GM12878 (cell line): ENCODE measurements around the gene C6orf120.

Source experiments
- CTCF ChIP-seq, 3 experiments: IDR thresholded peaks in 2 of 3; conservative IDR thresholded peaks in 1 of 3; 2 replicates each; pipeline ENCODE4 v1.5.1; 2011; ENCODE audit warnings: low read depth in 3 of 3, low read length in 3 of 3, mild to moderate bottlenecking in 3 of 3, control low read depth in 2 of 3, moderate library complexity in 2 of 3, inconsistent platforms in 1 of 3, mixed read lengths in 1 of 3; ENCODE audit not compliant: control insufficient read depth in 2 of 3, insufficient read depth in 1 of 3; ENCODE audit errors: extremely low read depth in 1 of 3
- ETV6 ChIP-seq, 2 experiments: fragments of 450-650 bp in 1 of 2; IDR thresholded peaks in 1 of 2; conservative IDR thresholded peaks in 1 of 2; 2 replicates each; pipeline ENCODE4 v1.6.1; 2014; ENCODE audit warnings: antibody characterized with exemption in 1 of 2, borderline replicate concordance in 1 of 2, low read depth in 1 of 2, mild to moderate bottlenecking in 1 of 2, moderate library complexity in 1 of 2
- GATAD2B ChIP-seq: fragments of 450-650 bp; conservative IDR thresholded peaks from 2 replicates; pipeline ENCODE4 v1.6.1; 2017; ENCODE audit warnings: low read depth, mild to moderate bottlenecking, moderate library complexity
- SIN3A ChIP-seq: IDR thresholded peaks from 2 replicates; pipeline ENCODE4 v1.6.1; 2012; ENCODE audit warnings: low read depth, low read length, improper control_type of control experiment
- SUPT20H ChIP-seq: IDR thresholded peaks from 2 replicates; pipeline ENCODE4 v1.6.1; 2011; ENCODE audit warnings: low read depth, mild to moderate bottlenecking, low read length, moderate library complexity, borderline replicate concordance; ENCODE audit not compliant: control insufficient read depth
- TBL1XR1 ChIP-seq: IDR thresholded peaks from 2 replicates; pipeline ENCODE4 v1.6.1; 2012; ENCODE audit warnings: low read depth, low read length, improper control_type of control experiment
- YY1 ChIP-seq: IDR thresholded peaks from 2 replicates; pipeline ENCODE4 v1.6.1; 2011; ENCODE audit warnings: low read depth, mild to moderate bottlenecking, low read length

DNA sequence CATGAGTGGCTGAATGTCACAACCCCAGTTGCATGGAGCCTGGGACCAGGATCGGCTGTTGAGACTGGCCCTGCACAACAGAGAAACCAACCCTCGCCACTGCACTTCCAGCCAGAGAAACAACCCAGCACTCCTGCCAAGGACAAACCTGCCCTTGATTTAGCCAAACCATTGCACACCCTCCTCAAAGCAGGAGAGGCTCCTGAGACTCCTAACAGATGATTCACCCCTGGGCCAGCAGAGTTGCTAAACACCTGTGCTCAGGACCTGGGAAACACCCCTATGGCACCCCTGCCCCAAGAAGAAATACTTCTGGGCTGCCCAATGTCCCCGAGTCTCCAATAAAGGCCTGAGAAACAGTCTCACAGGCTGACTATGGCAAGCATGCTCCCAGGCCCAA is 17.9 kb upstream of the C6orf120 start:
- TF ChIP-seq CTCF (IDR thresholded peaks at IDR 0.05 in 2 of 3, conservative IDR thresholded peaks at IDR 0.05 in 1 of 3; ENCODE audit: control insufficient read depth in 2 of 3, extremely low read depth in 1 of 3, insufficient read depth in 1 of 3, low read depth in 3 of 3, low read length in 3 of 3), result no peak
- no peak for TF ChIP-seq SUPT20H
- no peak for TF ChIP-seq GATAD2B
- TF ChIP-seq ETV6 (conservative IDR thresholded peaks at IDR 0.05 in 1 of 2, IDR thresholded peaks at IDR 0.05 in 1 of 2; ENCODE audit: borderline replicate concordance in 1 of 2, low read depth in 1 of 2), result no peak
- TF ChIP-seq TBL1XR1, result no peak
- TF ChIP-seq SIN3A, result no peak
- TF ChIP-seq YY1, result no peak
